Measurements from ENCODE around the gene UBE2D1. TPM values are rescaled to one million over a fixed set of nuclear protein-coding genes. Genes with fewer than 3 reads are reported as not detected.

Gene UBE2D1
- total RNA-seq, 1 experiment from 2014 or later: 21.0 TPM

DNA sequence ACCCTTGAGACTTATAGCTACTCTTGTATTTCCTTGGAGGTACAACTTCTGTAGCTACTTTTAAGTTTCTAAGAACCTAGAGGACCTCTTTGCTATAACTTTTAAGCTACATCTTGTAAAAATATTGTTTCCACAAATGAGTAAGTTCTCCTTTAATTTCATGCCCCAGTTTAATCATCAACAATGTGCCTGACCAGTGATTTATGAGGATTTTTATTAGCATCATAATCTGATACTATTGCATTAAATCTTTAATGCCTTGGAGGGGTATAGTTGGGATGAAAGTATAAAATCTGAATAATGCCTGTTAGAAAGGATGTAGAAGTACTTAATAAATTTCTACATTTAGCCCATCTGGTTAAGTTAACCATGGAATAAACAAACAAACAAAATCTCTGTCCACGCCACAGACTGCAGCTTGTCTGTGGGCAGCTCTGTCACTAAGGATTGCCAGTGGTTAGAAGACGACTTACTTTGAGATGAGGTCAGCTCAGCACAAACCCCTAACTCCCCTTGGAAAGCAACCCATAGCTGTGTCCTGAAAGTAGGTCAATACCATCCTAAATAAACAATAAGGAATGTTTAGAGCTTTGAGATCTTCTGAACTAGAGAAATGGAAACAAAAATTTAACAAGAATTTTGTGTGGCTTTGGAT is 18.3 kb downstream of the UBE2D1 start:
- ChIA-PET CTCF (interaction anchor here (0.7 kb wide), 1 partner anchor 1231 kb away, joined by 3 read pairs; no protein-coding TSS in a partner anchor), POLR2A (interaction anchor here (0.8 kb wide), 1 partner anchor 18 kb away, joined by 4 read pairs; the partner anchor contains the start of gene UBE2D1)
- DNase-seq (ENCODE audit: low read depth, low spot score) (no peak), ATAC-seq (no peak)
- BruUV-seq (replicated peaks): no TSS peak
- H3K4me3 ChIP-seq (ENCODE audit: low read depth in 2 of 2, low read length in 2 of 2): no peak overlapping the region
- intact Hi-C loops (cut with micrococcal nuclease; ENCODE audit: unreplicated experiment): no loop called here
- peaks cover 14% of the 10 kb centered on the region; the same call in 1 of the 2 replicates for H3K4me1 ChIP-seq (ENCODE audit: control insufficient read depth, insufficient read depth, low read length)
- H3K36me3 ChIP-seq (ENCODE audit: control insufficient read depth, insufficient read depth, low read length): no peaks in the 10 kb centered on the region
- no peaks in the 10 kb centered on the region for H3K9me3 ChIP-seq (ENCODE audit: control insufficient read depth, insufficient read depth, low read depth, low read length)
- TF ChIP-seq SIN3A (IDR thresholded peaks at IDR 0.05; ENCODE audit: borderline replicate concordance, insufficient read depth, low read depth, low read length) (no peak), CTCF (IDR thresholded peaks at IDR 0.05) (no peak), POLR2AphosphoS5 (IDR thresholded peaks at IDR 0.05; ENCODE audit: low read depth, low read length) (no peak), TCF7L2 (IDR thresholded peaks at IDR 0.05; ENCODE audit: low read depth, low read length) (no peak)
- TF ChIP-seq, protein P1, sequence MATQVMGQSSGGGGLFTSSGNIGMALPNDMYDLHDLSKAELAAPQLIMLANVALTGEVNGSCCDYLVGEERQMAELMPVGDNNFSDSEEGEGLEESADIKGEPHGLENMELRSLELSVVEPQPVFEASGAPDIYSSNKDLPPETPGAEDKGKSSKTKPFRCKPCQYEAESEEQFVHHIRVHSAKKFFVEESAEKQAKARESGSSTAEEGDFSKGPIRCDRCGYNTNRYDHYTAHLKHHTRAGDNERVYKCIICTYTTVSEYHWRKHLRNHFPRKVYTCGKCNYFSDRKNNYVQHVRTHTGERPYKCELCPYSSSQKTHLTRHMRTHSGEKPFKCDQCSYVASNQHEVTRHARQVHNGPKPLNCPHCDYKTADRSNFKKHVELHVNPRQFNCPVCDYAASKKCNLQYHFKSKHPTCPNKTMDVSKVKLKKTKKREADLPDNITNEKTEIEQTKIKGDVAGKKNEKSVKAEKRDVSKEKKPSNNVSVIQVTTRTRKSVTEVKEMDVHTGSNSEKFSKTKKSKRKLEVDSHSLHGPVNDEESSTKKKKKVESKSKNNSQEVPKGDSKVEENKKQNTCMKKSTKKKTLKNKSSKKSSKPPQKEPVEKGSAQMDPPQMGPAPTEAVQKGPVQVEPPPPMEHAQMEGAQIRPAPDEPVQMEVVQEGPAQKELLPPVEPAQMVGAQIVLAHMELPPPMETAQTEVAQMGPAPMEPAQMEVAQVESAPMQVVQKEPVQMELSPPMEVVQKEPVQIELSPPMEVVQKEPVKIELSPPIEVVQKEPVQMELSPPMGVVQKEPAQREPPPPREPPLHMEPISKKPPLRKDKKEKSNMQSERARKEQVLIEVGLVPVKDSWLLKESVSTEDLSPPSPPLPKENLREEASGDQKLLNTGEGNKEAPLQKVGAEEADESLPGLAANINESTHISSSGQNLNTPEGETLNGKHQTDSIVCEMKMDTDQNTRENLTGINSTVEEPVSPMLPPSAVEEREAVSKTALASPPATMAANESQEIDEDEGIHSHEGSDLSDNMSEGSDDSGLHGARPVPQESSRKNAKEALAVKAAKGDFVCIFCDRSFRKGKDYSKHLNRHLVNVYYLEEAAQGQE (IDR thresholded peaks at IDR 0.05; ENCODE audit: insufficient read depth in 1 of 2, low read depth in 2 of 2, low read length in 1 of 2): no peak
- no peak overlapping the region for H3K27ac ChIP-seq (ENCODE audit: low read length)
- no peaks in the 10 kb centered on the region for H3K27me3 ChIP-seq (ENCODE audit: control insufficient read depth, insufficient read depth, low read length)
- in situ Hi-C loops (cut with HindIII; ENCODE audit: low pct_unique_long_range_greater_than_20kb, low sequenced_read_pairs): no loop called here

DNA sequence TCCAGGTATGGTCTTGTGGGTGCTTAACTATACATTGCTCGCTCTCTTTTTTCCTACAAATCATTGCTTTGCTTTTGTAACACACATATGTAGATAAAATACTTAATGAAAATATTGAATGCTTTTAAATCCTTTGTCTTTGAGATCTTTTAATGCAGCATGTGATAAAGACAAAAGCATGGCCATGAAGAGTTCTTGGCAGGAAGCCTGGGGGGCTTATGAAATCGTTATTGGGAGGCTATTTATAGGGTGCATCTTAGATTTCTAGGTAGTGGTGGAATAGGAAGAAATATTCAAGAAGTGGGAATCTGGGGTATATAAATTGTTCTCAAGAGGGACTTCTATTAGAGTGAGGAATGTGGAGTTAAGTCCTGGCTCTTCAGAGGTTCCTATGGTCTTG is 21.9 kb downstream of the UBE2D1 start:
- POLR2A ChIA-PET: no interaction called here
- Histone ChIP-seq H3K27me3 (ENCODE audit: control insufficient read depth, insufficient read depth, low read length) (no peaks in the 10 kb centered on the region), H3K4me1 (ENCODE audit: control insufficient read depth, insufficient read depth, low read length) (peaks cover 8% of the 10 kb centered on the region; the same call in 1 of the 2 replicates), H3K9me3 (ENCODE audit: control insufficient read depth, insufficient read depth, low read depth, low read length) (no peaks in the 10 kb centered on the region), H3K4me3 (ENCODE audit: low read depth in 2 of 2, low read length in 2 of 2) (no peak overlapping the region), H3K36me3 (ENCODE audit: control insufficient read depth, insufficient read depth, low read length) (no peaks in the 10 kb centered on the region), H3K27ac (ENCODE audit: low read length) (no peak overlapping the region)
- in situ Hi-C loops (cut with HindIII; ENCODE audit: low pct_unique_long_range_greater_than_20kb, low sequenced_read_pairs) (no loop called here), intact Hi-C loops (cut with micrococcal nuclease; ENCODE audit: unreplicated experiment) (no loop called here)
- TF ChIP-seq, protein P1 (IDR thresholded peaks at IDR 0.05; ENCODE audit: insufficient read depth in 1 of 2, low read depth in 2 of 2, low read length in 1 of 2): no peak
- TF ChIP-seq SIN3A (IDR thresholded peaks at IDR 0.05; ENCODE audit: borderline replicate concordance, insufficient read depth, low read depth, low read length) (no peak), CTCF (IDR thresholded peaks at IDR 0.05) (no peak), TCF7L2 (IDR thresholded peaks at IDR 0.05; ENCODE audit: low read depth, low read length) (no peak), POLR2AphosphoS5 (IDR thresholded peaks at IDR 0.05; ENCODE audit: low read depth, low read length) (no peak)
- CTCF ChIA-PET: no interaction called here
- no TSS peak for BruUV-seq (replicated peaks)
- ATAC-seq: no peak
- no peak for DNase-seq (ENCODE audit: low read depth, low spot score)

All from Panc1 (cell line).